MM.1S (cell line): ENCODE measurements around the gene SRSF2.

ENCODE experiments used
- CTCF ChIP-seq: fragments of 300-600 bp; sonication (generic); IDR thresholded peaks from 2 replicates; pipeline ENCODE4 v1.5.1; 2016; ENCODE audit warnings: antibody characterized with exemption, low read length, mixed read lengths
- EZH2 ChIP-seq: fragments of 300-600 bp; sonication (generic); optimal IDR thresholded peaks from 2 replicates; pipeline ENCODE3; 2017; ENCODE audit warnings: low read depth, mild to moderate bottlenecking, antibody characterized with exemption, low read length, mixed read lengths

- TF ChIP-seq EZH2 = no peak
- no peak for TF ChIP-seq CTCF
Measured at GRCh38 chr17:76744747-76745146, 7.6 kb upstream of the SRSF2 start.
